GM18873 (cell line): ENCODE results near the gene C17orf67.

ENCODE experiments used
- ATAC-seq: cut with Tn5 transposase; IDR thresholded peaks from one replicate; pipeline ENCODE4 v1.9.1; 2021; ENCODE audit warnings: mild to moderate bottlenecking, moderate library complexity, moderate number of reproducible peaks; ENCODE audit not compliant: unreplicated experiment, low FRiP score

C17orf67 gene

GRCh38 chr17:56833809-56834379 is at the start of gene C17orf67, which contains the start of gene DGKE:
Gene C17orf67 (minus strand): TSS chr17:56833920. CDS start chr17:56815810, 18,110 bp downstream.
Gene DGKE (plus strand): TSS chr17:56834151. CDS start chr17:56834796, 645 bp downstream.
- ATAC-seq = peak; percentile 61

GRCh38 chr17:56881685-56882295 is 48.1 kb upstream of the C17orf67 start:
- ATAC-seq = no peak

GRCh38 chr17:56880571-56880970 is 46.9 kb upstream of the C17orf67 start:
- ATAC-seq = no peak

GRCh38 chr17:56880133-56880532 is 46.4 kb upstream of the C17orf67 start:
- ATAC-seq = no peak

GRCh38 chr17:56879280-56879679 is 45.6 kb upstream of the C17orf67 start:
- ATAC-seq = no peak

DNA sequence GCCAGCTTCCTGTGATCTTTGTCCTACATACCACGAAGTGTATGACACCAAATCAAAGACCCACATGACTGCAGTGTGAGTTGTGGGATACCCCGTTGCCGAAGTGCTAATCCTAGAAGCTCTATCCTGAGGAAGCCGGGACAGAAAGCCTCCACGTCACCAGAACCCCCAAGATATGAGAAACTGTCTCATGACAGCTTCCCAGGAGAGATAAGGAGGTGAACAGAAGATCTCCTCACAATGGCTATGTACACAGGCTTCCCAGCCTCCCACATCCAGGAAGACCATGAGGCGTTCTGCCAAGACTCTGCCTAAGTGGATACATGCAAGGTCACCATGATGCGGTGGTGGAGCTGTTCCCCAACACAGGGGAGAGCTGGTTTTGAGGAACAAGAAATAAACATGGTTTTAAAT is 43.1 kb upstream of the C17orf67 start:
- no peak for ATAC-seq

- ATAC-seq = no peak
Observed at GRCh38 chr17:56870081-56870651, 36.4 kb upstream of the C17orf67 start.

- no peak for ATAC-seq
Observed at GRCh38 chr17:56868716-56869115, 35.0 kb upstream of the C17orf67 start.

- no peak for ATAC-seq
Observed at GRCh38 chr17:56867948-56868376, 34.2 kb upstream of the C17orf67 start.

DNA sequence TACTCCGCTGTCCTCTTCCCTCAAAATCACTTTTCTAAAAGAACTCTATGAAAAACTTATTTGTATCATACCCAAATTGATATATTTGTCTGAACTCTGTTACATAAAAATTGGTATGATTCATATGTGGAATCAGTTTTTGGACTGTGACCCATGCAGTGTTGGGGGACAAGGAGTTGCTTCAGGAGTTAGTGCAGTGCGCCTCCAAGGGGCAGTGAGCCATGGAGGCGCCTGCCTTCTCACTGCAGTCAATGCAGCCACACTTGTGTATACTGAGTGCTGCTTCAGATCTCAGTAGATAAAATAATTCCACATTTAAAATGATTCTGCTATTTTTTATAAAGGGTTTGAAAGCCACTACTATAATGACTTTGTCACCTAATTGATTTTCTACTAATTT is 32.8 kb upstream of the C17orf67 start:
- no peak for ATAC-seq

- ATAC-seq = no peak
Observed at GRCh38 chr17:56866076-56866475, 32.4 kb upstream of the C17orf67 start.

DNA sequence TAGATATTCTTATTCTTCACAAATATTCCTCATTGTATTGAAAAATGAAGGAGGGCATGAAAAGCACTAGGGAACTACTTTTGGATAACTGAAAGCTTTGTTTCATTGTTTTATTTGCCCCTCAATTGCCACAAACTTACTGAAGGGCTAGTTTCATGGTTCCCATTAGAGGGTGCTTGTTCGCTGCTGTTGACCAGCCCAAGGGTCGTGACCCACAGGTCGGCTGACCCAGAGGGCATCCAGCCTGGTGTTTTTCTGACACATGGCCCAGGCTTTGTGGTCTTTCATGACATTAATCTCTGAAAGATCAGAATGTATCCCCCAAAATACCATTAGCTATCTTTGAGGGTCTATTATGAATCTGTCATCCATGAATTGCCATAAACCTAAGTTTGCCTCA is 30.3 kb upstream of the C17orf67 start:
- ATAC-seq = no peak

DNA sequence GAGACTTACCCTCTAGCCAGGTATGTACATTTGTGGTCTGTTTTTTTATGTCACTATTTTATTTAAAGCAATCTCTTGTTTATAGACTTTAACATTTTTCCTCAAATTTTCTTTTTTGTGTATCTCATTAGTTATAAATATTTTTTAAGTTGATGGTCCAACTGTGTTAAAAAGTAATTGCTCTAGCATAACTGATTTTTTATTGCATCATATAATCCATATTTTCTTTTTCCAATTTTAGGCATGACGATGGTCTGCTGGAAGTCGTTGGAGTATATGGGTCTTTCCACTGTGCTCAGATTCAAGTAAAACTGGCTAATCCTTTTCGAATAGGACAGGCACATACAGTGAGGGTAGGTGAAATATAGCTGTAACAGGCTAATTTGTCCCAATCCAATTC is 28.2 kb upstream of the C17orf67 start:
- no peak for ATAC-seq

GRCh38 chr17:56851008-56851407 is 17.3 kb upstream of the C17orf67 start:
- no peak for ATAC-seq

- no peak for ATAC-seq
Observed at GRCh38 chr17:56850591-56850990, 16.9 kb upstream of the C17orf67 start.

DNA sequence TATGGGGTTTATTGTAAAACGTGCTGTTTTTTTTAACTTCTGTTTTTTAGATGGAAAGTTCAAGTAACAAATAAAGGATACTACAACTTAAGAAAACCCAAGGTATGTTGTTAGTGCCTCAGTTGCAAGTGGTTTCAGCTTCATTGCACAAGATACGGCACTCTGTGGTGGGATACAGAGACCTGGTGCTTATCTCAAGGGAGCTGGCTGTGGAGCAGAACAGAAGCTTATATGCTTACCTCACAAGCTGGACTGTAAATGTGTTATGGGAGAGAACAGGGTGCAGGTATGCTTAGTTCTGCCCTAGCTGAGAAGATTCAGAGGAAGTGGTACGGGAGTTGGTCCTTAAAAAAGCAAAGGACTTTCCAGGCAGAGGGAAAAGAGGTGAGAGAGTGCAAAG is 15.4 kb upstream of the C17orf67 start:
- no peak for ATAC-seq

DNA sequence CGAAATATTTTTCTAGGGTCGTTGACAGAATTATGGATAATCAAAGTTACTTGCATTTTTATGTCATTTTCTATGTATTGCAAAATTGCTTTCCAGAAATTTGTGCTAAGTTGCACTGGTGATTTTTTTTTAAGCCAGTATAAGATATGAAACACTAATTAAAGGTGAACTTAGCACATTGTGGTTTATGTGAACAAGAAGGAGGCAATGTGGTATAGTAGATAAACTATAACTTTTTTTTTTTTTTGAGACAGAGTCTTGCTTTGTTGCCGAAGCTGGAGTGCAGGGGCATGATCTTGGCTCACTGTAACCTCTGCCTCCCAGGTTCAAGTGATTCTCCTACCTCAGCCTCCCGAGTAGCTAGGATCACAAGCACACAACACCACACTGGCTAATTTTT is 13.4 kb upstream of the C17orf67 start:
- ATAC-seq = no peak

DNA sequence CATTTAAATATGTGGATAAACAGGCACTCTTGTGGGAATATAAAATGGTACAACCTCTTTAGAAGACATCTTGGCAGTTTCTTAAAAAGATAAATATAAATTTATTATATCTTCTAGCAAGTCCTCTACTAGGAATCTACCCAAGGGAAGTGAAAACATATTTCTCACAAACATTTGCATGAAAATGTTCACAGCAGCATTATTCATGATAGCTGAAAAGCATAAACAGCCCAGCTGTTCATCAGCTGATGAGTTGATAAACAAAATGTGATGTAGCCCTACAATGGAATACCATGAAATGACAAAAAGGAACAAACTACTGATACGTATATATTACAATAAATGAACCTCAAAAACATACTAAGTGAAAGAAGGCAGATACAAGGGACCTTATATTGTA is 12.2 kb upstream of the C17orf67 start:
- ATAC-seq = no peak

DNA sequence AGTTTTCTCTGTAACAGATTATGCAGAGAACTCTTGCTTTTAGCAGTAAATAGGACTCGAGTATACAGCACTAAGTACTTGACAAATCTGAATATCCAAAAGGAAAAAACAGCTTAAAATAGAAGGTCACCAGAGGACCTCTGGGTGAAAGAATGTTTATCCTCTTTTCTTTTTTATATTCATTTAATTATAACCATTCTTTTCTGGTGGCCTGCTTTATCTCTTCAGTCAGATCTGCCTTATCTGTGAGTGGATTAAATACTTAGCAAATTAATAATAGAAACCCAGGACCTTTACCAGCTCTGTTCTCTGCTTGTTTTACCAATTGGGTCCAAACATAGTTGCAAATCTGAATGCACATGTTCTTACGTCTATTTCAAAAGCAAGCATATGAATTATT is 8.9 kb upstream of the C17orf67 start:
- ATAC-seq = no peak

GRCh38 chr17:56838687-56839086 is 5.0 kb upstream of the C17orf67 start:
- ATAC-seq = no peak

DNA sequence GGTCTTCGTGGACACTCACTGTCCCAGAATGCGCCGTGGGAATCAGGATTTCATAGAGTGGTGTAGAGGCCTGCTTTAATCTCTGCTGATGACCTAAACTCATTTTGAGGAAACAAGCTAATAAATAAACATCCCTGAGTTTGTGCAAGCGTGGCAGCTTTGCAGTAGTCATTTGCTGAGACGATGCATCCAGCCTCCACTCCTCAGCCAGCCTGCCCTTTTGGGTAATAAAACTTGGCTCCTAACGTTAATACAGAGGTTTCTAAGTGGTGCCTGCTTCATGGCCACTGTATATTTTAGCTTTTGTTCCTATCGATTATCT is 1.5 kb upstream of the C17orf67 start:
- ATAC-seq = no peak
